Germinal center (tissue), 1 donor: ENCODE data around the gene SCARF2.
"Not testable (repeated sequence)": the region's sequence is repeated elsewhere in the genome, so short reads cannot be mapped to it uniquely, and the experiment has no call there.

Source experiments
- DNase-seq: peaks from one replicate; pipeline ENCODE4 v3.0.0; 2012; ENCODE audit warnings: mixed read lengths, low spot score

The SCARF2 gene

GRCh38 chr22:20437613-20438426 lies at the start of gene SCARF2:
Gene SCARF2 (minus strand): TSS chr22:20437825. CDS start chr22:20437754, 71 bp downstream.
- no peak for DNase-seq

GRCh38 chr22:20486229-20486628 lies 48.6 kb upstream of the SCARF2 start:
- no peak for DNase-seq

GRCh38 chr22:20484948-20485683 lies 47.5 kb upstream of the SCARF2 start:
- DNase-seq: no peak

GRCh38 chr22:20483771-20484170 lies 46.1 kb upstream of the SCARF2 start:
- no peak for DNase-seq

GRCh38 chr22:20483143-20483506 lies 45.5 kb upstream of the SCARF2 start:
- not testable (repeated sequence) for DNase-seq

- no peak for DNase-seq
Observed at GRCh38 chr22:20479612-20480196, 42.1 kb upstream of the SCARF2 start.

GRCh38 chr22:20478059-20478458 lies 40.4 kb upstream of the SCARF2 start:
- not testable (repeated sequence) for DNase-seq

GRCh38 chr22:20475569-20475968 lies 37.9 kb upstream of the SCARF2 start:
- not testable (repeated sequence) for DNase-seq

GRCh38 chr22:20475115-20475436 lies 37.5 kb upstream of the SCARF2 start:
- DNase-seq: no peak

GRCh38 chr22:20472629-20473442 lies 35.2 kb upstream of the SCARF2 start:
- no peak for DNase-seq

- DNase-seq: no peak
Observed at GRCh38 chr22:20471126-20471833, 33.7 kb upstream of the SCARF2 start.

- DNase-seq: not testable (repeated sequence)
Observed at GRCh38 chr22:20470525-20470924, 32.9 kb upstream of the SCARF2 start.

- DNase-seq: no peak
Observed at GRCh38 chr22:20469110-20469868, 31.7 kb upstream of the SCARF2 start.

- no peak for DNase-seq
Observed at GRCh38 chr22:20466659-20467379, 29.2 kb upstream of the SCARF2 start.

- no peak for DNase-seq
Observed at GRCh38 chr22:20465759-20466077, 28.1 kb upstream of the SCARF2 start.

- DNase-seq: no peak
Observed at GRCh38 chr22:20464912-20465758, 27.5 kb upstream of the SCARF2 start.

GRCh38 chr22:20464096-20464614 lies 26.5 kb upstream of the SCARF2 start:
- peak; percentile 71 for DNase-seq

- peak; percentile 81 for DNase-seq
Observed at GRCh38 chr22:20463324-20464095, 25.9 kb upstream of the SCARF2 start.
